ENCODE measurements around the gene HIBADH.
"Not testable (repeated sequence)": the region's sequence is repeated elsewhere in the genome, so short reads cannot be mapped to it uniquely, and the experiment has no call there.

Gene HIBADH

GRCh38 chr7:27547401-27547800, 115.3 kb downstream of the HIBADH start:
- DNase-seq (ENCODE audit: low spot score): no peak

GRCh38 chr7:27546610-27547009, 116.1 kb downstream of the HIBADH start:
- no peak for DNase-seq (ENCODE audit: low spot score)

- DNase-seq (ENCODE audit: low spot score): no peak
Observed at GRCh38 chr7:27535795-27536194, 126.9 kb downstream of the HIBADH start.

GRCh38 chr7:27533652-27534081, 129.0 kb downstream of the HIBADH start:
- DNase-seq (ENCODE audit: low spot score): no peak

GRCh38 chr7:27532314-27532713, 130.4 kb downstream of the HIBADH start:
- DNase-seq (ENCODE audit: low spot score): no peak

- no peak for DNase-seq (ENCODE audit: low spot score)
Observed at GRCh38 chr7:27527348-27527714, 135.4 kb downstream of the HIBADH start.

- no peak for DNase-seq (ENCODE audit: low spot score)
Observed at GRCh38 chr7:27526611-27527347, 135.9 kb downstream of the HIBADH start.

- no peak for DNase-seq (ENCODE audit: low spot score)
Observed at GRCh38 chr7:27526131-27526530, 136.6 kb downstream of the HIBADH start.

- DNase-seq (ENCODE audit: low spot score): no peak
Observed at GRCh38 chr7:27523321-27523720, 139.4 kb downstream of the HIBADH start.

GRCh38 chr7:27522566-27522965, 140.1 kb downstream of the HIBADH start:
- DNase-seq (ENCODE audit: low spot score): no peak

- no peak for DNase-seq (ENCODE audit: low spot score)
Observed at GRCh38 chr7:27520815-27521790, 141.6 kb downstream of the HIBADH start.

- no peak for DNase-seq (ENCODE audit: low spot score)
Observed at GRCh38 chr7:27519793-27520469, 142.8 kb downstream of the HIBADH start.

GRCh38 chr7:27518561-27519350, 143.9 kb downstream of the HIBADH start:
- no peak for DNase-seq (ENCODE audit: low spot score)

- no peak for DNase-seq (ENCODE audit: low spot score)
Observed at GRCh38 chr7:27516421-27516820, 146.3 kb downstream of the HIBADH start.

GRCh38 chr7:27515933-27516332, 146.8 kb downstream of the HIBADH start:
- no peak for DNase-seq (ENCODE audit: low spot score)

GRCh38 chr7:27514861-27515260, 147.8 kb downstream of the HIBADH start:
- DNase-seq (ENCODE audit: low spot score): no peak

- no peak for DNase-seq (ENCODE audit: low spot score)
Observed at GRCh38 chr7:27513885-27514284, 148.8 kb downstream of the HIBADH start.

GRCh38 chr7:27511370-27511769, 151.3 kb downstream of the HIBADH start:
- DNase-seq (ENCODE audit: low spot score): not testable (repeated sequence)

- no peak for DNase-seq (ENCODE audit: low spot score)
Observed at GRCh38 chr7:27510541-27510940, 152.1 kb downstream of the HIBADH start.

- DNase-seq (ENCODE audit: low spot score): not testable (repeated sequence)
Observed at GRCh38 chr7:27501879-27502278, 160.8 kb downstream of the HIBADH start.

GRCh38 chr7:27501001-27501400, 161.7 kb downstream of the HIBADH start:
- no peak for DNase-seq (ENCODE audit: low spot score)

- no peak for DNase-seq (ENCODE audit: low spot score)
Observed at GRCh38 chr7:27492224-27492623, 170.5 kb downstream of the HIBADH start.
